ENCODE results near the gene ABCC3. TPM values are rescaled to one million over a fixed set of nuclear protein-coding genes. Genes with fewer than 3 reads are reported as not detected.
"Not testable (repeated sequence)": the region's sequence is repeated elsewhere in the genome, so short reads cannot be mapped to it uniquely, and the experiment has no call there.

Gene ABCC3
- total RNA-seq, 1 donor from 2014 or later = 6.3 TPM

GRCh38 chr17:50697062-50697461 is 62.4 kb downstream of the ABCC3 start:
- peak; percentile 29 for TF ChIP-seq CTCF (conservative IDR thresholded peaks at IDR 0.05; ENCODE audit: low read depth, low read length)
- no peak for DNase-seq (ENCODE audit: low read depth)
- H3K4me3 ChIP-seq (ENCODE audit: low read depth, low read length) = no peak overlapping the region

- peak; percentile 43 for TF ChIP-seq CTCF (conservative IDR thresholded peaks at IDR 0.05; ENCODE audit: low read depth, low read length)
- DNase-seq (ENCODE audit: low read depth) = no peak
Observed at GRCh38 chr17:50697663-50698272, 63.1 kb downstream of the ABCC3 start.

GRCh38 chr17:50699410-50699809 is 64.7 kb downstream of the ABCC3 start:
- H3K4me3 ChIP-seq (ENCODE audit: low read depth, low read length) = no peak overlapping the region
- TF ChIP-seq CTCF (conservative IDR thresholded peaks at IDR 0.05; ENCODE audit: low read depth, low read length) = no peak
- DNase-seq (ENCODE audit: low read depth) = no peak

More at GRCh38 chr17:50697663-50698272, 63.1 kb downstream of the ABCC3 start:
- H3K4me3 ChIP-seq (ENCODE audit: low read depth, low read length) = no peak overlapping the region

GRCh38 chr17:50703162-50703561 is 68.5 kb downstream of the ABCC3 start:
- TF ChIP-seq CTCF (conservative IDR thresholded peaks at IDR 0.05; ENCODE audit: low read depth, low read length) = no peak
- no peak for DNase-seq (ENCODE audit: low read depth)
- H3K4me3 ChIP-seq (ENCODE audit: low read depth, low read length) = no peak overlapping the region

GRCh38 chr17:50707289-50708049 is 72.8 kb downstream of the ABCC3 start, which contains the start of gene ANKRD40:
ANKRD40 (minus strand) TSS chr17:50707914; CDS start chr17:50707654, 260 bp downstream.
- no peak for TF ChIP-seq CTCF (conservative IDR thresholded peaks at IDR 0.05; ENCODE audit: low read depth, low read length)
- no peak for DNase-seq (ENCODE audit: low read depth)
- peak within 1 kb of the TSS; percentile 76 for H3K4me3 ChIP-seq (ENCODE audit: low read depth, low read length)

GRCh38 chr17:50708050-50709000 is 73.6 kb downstream of the ABCC3 start:
- TF ChIP-seq CTCF (conservative IDR thresholded peaks at IDR 0.05; ENCODE audit: low read depth, low read length) = no peak
- H3K4me3 ChIP-seq (ENCODE audit: low read depth, low read length) = peak overlapping the region; percentile 76
- no peak for DNase-seq (ENCODE audit: low read depth)

- peak overlapping the region; percentile 76 for H3K4me3 ChIP-seq (ENCODE audit: low read depth, low read length)
- not testable (repeated sequence) for DNase-seq (ENCODE audit: low read depth)
Observed at GRCh38 chr17:50709053-50709452, 74.4 kb downstream of the ABCC3 start.

All from epithelial cell of proximal tubule (primary cell).